ENCODE measurements around the gene RING1. TPM values are rescaled to one million over a fixed set of nuclear protein-coding genes. Genes with fewer than 3 reads are reported as not detected.

Gene RING1
- total and polyA plus RNA-seq, 8 donors = 37.4 to 70.6 (median 55.4) TPM

- intact Hi-C loops (cut with DNase I) = no loop called here
- peaks cover 0 to 63% of the 10 kb centered on the region in 2 donors for H3K36me3 ChIP-seq
- no peak overlapping the region for H3K4me3 ChIP-seq
- H3K27ac ChIP-seq = no peak overlapping the region
- no peaks in the 10 kb centered on the region for H3K9me3 ChIP-seq
- DNase-seq (no peak), ATAC-seq (no peak)
- no peaks in the 10 kb centered on the region for H3K27me3 ChIP-seq
- no peaks in the 10 kb centered on the region for H3K4me1 ChIP-seq
- TF ChIP-seq CTCF (IDR thresholded peaks at IDR 0.05) = no peak
Observed at GRCh38 chr6:33259032-33259431, 50.7 kb downstream of the RING1 start.

Small RNA genes within 50 kb of the gene (microRNA-seq; reads per million reads assigned to microRNA genes)
- 0.67 to 3.7 reads per million in 2 donors for gene MIR219A1

Other genes with a start within 250 kb of the RING1 start
- gene BRD2, start 239.9 kb upstream of the RING1 start, total RNA-seq = 100 to 1,000 TPM; 125 to 174 TPM
- 100 to 1,000 TPM; 282 to 317 (median 302) TPM for gene BRD2, start 239.9 kb upstream of the RING1 start, polyA plus RNA-seq (ENCODE audit: insufficient read length in 6 of 6)
- 10 to 100 TPM; 15.3 to 20.6 TPM for gene HLA-DOA, start 198.9 kb upstream of the RING1 start, total RNA-seq
- gene HLA-DOA, start 198.9 kb upstream of the RING1 start, polyA plus RNA-seq (ENCODE audit: insufficient read length in 6 of 6) = 1 to 10 TPM; 1.8 to 3.3 (median 2.9) TPM
- gene HLA-DPA1, start 134.9 kb upstream of the RING1 start, total RNA-seq = 100 to 1,000 TPM; 354 to 476 TPM
- gene HLA-DPA1, start 134.9 kb upstream of the RING1 start, polyA plus RNA-seq (ENCODE audit: insufficient read length in 6 of 6) = 10 to 100 TPM; 14.9 to 46.7 (median 32.0) TPM
- 100 to 1,000 TPM; 206 to 326 TPM for gene HLA-DPB1, start 132.5 kb upstream of the RING1 start, total RNA-seq
- gene HLA-DPB1, start 132.5 kb upstream of the RING1 start, polyA plus RNA-seq (ENCODE audit: insufficient read length in 6 of 6) = 10 to 100 TPM; 15.2 to 30.3 (median 24.1) TPM
- gene COL11A2, start 16.0 kb upstream of the RING1 start, total RNA-seq = under 1 TPM; 0.45 to 0.87 TPM
- 1 to 10 TPM; 2.6 to 9.5 (median 4.1) TPM for gene COL11A2, start 16.0 kb upstream of the RING1 start, polyA plus RNA-seq (ENCODE audit: insufficient read length in 6 of 6)
- 10 to 100 TPM; 35.4 to 37.1 TPM for gene RXRB, start 7.8 kb upstream of the RING1 start, total RNA-seq
- gene RXRB, start 7.8 kb upstream of the RING1 start, polyA plus RNA-seq (ENCODE audit: insufficient read length in 6 of 6) = 10 to 100 TPM; 55.1 to 76.2 (median 62.9) TPM
- 100 to 1,000 TPM; 131 to 149 TPM for gene SLC39A7, start 7.6 kb upstream of the RING1 start, total RNA-seq
- gene SLC39A7, start 7.6 kb upstream of the RING1 start, polyA plus RNA-seq (ENCODE audit: insufficient read length in 6 of 6) = 100 to 1,000 TPM in 2 of 6 donors, 10 to 100 TPM in 4; 71.9 to 103 (median 98.8) TPM
- 10 to 100 TPM; 13.5 to 14.0 TPM for gene HSD17B8, start 3.8 kb upstream of the RING1 start, total RNA-seq
- 10 to 100 TPM; 15.9 to 27.0 (median 22.4) TPM for gene HSD17B8, start 3.8 kb upstream of the RING1 start, polyA plus RNA-seq (ENCODE audit: insufficient read length in 6 of 6)
- 10 to 100 TPM; 46.2 to 54.2 TPM for gene VPS52, start 63.4 kb downstream of the RING1 start, total RNA-seq
- gene VPS52, start 63.4 kb downstream of the RING1 start, polyA plus RNA-seq (ENCODE audit: insufficient read length in 6 of 6) = 10 to 100 TPM; 75.7 to 92.5 (median 86.3) TPM
- gene RPS18, start 63.6 kb downstream of the RING1 start, total RNA-seq = 1,000 to 10,000 TPM; 1,881 to 1,887 TPM
- gene RPS18, start 63.6 kb downstream of the RING1 start, polyA plus RNA-seq (ENCODE audit: insufficient read length in 6 of 6) = 1,000 to 10,000 TPM; 3,694 to 4,273 (median 4,148) TPM
- gene B3GALT4, start 68.6 kb downstream of the RING1 start, total RNA-seq = 10 to 100 TPM; 12.7 to 12.9 TPM
- gene B3GALT4, start 68.6 kb downstream of the RING1 start, polyA plus RNA-seq (ENCODE audit: insufficient read length in 6 of 6) = 1 to 10 TPM; 3.5 to 5.0 (median 4.1) TPM
- 10 to 100 TPM; 26.6 to 42.0 TPM for gene WDR46, start 80.7 kb downstream of the RING1 start, total RNA-seq
- 10 to 100 TPM; 59.7 to 89.8 (median 65.8) TPM for gene WDR46, start 80.7 kb downstream of the RING1 start, polyA plus RNA-seq (ENCODE audit: insufficient read length in 6 of 6)
- gene PFDN6, start 81.1 kb downstream of the RING1 start, total RNA-seq = 10 to 100 TPM; 37.7 to 43.0 TPM
- 10 to 100 TPM; 50.4 to 55.3 (median 51.2) TPM for gene PFDN6, start 81.1 kb downstream of the RING1 start, polyA plus RNA-seq (ENCODE audit: insufficient read length in 6 of 6)
- 10 to 100 TPM; 83.3 to 94.6 TPM for gene RGL2, start 90.4 kb downstream of the RING1 start, total RNA-seq
- 100 to 1,000 TPM; 133 to 157 (median 140) TPM for gene RGL2, start 90.4 kb downstream of the RING1 start, polyA plus RNA-seq (ENCODE audit: insufficient read length in 6 of 6)
- gene TAPBP, start 105.6 kb downstream of the RING1 start, total RNA-seq = 100 to 1,000 TPM; 227 to 243 TPM
- gene TAPBP, start 105.6 kb downstream of the RING1 start, polyA plus RNA-seq (ENCODE audit: insufficient read length in 6 of 6) = 10 to 100 TPM; 41.5 to 60.2 (median 45.1) TPM
- 10 to 100 TPM; 17.3 to 22.6 TPM for gene ZBTB22, start 109.2 kb downstream of the RING1 start, total RNA-seq
- gene ZBTB22, start 109.2 kb downstream of the RING1 start, polyA plus RNA-seq (ENCODE audit: insufficient read length in 6 of 6) = 10 to 100 TPM; 21.8 to 29.3 (median 25.5) TPM
- gene DAXX, start 114.5 kb downstream of the RING1 start, total RNA-seq = 10 to 100 TPM; 33.6 to 42.0 TPM
- 10 to 100 TPM; 44.8 to 62.5 (median 54.2) TPM for gene DAXX, start 114.5 kb downstream of the RING1 start, polyA plus RNA-seq (ENCODE audit: insufficient read length in 6 of 6)
- gene KIFC1, start 183.3 kb downstream of the RING1 start, total RNA-seq = 1 to 10 TPM; 5.8 to 9.9 TPM
- gene KIFC1, start 183.3 kb downstream of the RING1 start, polyA plus RNA-seq (ENCODE audit: insufficient read length in 6 of 6) = 10 to 100 TPM; 30.7 to 73.6 (median 42.4) TPM
- gene PHF1, start 202.5 kb downstream of the RING1 start, total RNA-seq = 10 to 100 TPM; 43.4 to 45.6 TPM
- 10 to 100 TPM; 64.6 to 91.9 (median 73.5) TPM for gene PHF1, start 202.5 kb downstream of the RING1 start, polyA plus RNA-seq (ENCODE audit: insufficient read length in 6 of 6)
- gene CUTA, start 209.6 kb downstream of the RING1 start, total RNA-seq = 100 to 1,000 TPM; 144 to 175 TPM
- 100 to 1,000 TPM; 165 to 189 (median 177) TPM for gene CUTA, start 209.6 kb downstream of the RING1 start, polyA plus RNA-seq (ENCODE audit: insufficient read length in 6 of 6)
- 10 to 100 TPM; 18.1 to 18.5 TPM for gene SYNGAP1, start 211.6 kb downstream of the RING1 start, total RNA-seq
- gene SYNGAP1, start 211.6 kb downstream of the RING1 start, polyA plus RNA-seq (ENCODE audit: insufficient read length in 6 of 6) = 10 to 100 TPM; 42.8 to 51.2 (median 45.8) TPM
- 1 to 10 TPM; 5.8 to 9.8 TPM for gene ZBTB9, start 246.1 kb downstream of the RING1 start, total RNA-seq
- gene ZBTB9, start 246.1 kb downstream of the RING1 start, polyA plus RNA-seq (ENCODE audit: insufficient read length in 6 of 6) = 10 to 100 TPM in 4 of 6 donors, 1 to 10 TPM in 2; 9.4 to 13.6 (median 11.2) TPM

Measured in left lung (tissue), 10 donors.